HTR-8/SVneo (cell line): ENCODE data around the gene MRPS22.

Experiments
- DNase-seq: peaks from one replicate; pipeline ENCODE4 v3.0.0; 2011; ENCODE audit warnings: low spot score, mixed read lengths; ENCODE audit not compliant: insufficient read length
- FAIRE-seq: peaks from 2 replicates; lab custom pipeline; 2011; peaks lifted over from hg19 to GRCh38; lab: Jason Lieb, UNC

Gene MRPS22

DNA sequence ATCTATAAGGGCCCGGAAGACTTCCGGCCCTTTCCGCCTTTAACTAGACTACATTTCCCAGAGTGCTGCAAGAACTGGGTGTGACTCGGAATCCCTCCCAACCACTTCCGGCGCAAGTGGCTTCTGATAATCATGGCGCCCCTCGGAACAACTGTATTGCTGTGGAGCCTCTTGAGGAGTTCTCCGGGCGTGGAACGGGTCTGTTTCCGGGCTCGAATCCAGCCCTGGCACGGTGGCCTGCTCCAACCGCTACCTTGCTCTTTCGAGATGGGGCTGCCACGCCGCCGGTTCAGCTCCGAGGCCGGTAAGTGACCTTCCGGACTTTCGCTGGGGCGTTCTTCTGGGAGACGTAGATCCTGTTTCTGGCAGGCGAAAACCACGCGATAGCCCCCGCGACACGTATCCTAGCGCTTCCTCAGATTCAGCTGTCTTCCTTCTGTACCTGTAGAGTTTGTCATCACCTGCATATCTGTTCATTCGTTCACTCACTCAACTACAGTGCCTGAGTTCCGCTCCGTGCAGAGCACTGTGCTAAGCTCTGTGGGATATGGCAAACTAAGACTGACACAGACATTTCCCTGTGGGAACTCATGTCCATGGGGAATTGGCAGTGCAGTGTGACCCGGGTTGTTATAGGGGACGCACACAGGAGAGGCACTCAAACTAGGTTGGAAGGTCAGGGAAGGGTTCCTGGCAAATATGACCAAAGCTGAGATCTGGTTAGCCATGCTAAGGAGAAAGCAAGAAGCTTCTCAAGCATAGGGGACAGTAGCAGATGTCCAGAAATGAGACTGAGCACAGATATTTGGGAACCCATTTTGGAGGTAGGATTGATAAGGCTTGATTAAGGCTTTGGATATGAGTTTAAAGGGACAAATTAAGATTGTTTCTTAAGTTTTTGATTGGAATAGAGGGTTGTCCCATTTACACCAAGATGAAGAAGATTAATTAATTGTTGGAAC is at the start of gene MRPS22:
Gene MRPS22, plus strand, starts transcription at position 126 of the 962 bp plus-strand sequence. Its CDS starts 7 bp downstream, at position 133.
- DNase-seq (peak; percentile 88), FAIRE-seq (no peak)

GRCh38 chr3:139295040-139295439 is 48.8 kb upstream of the MRPS22 start:
- no peak for FAIRE-seq

DNA sequence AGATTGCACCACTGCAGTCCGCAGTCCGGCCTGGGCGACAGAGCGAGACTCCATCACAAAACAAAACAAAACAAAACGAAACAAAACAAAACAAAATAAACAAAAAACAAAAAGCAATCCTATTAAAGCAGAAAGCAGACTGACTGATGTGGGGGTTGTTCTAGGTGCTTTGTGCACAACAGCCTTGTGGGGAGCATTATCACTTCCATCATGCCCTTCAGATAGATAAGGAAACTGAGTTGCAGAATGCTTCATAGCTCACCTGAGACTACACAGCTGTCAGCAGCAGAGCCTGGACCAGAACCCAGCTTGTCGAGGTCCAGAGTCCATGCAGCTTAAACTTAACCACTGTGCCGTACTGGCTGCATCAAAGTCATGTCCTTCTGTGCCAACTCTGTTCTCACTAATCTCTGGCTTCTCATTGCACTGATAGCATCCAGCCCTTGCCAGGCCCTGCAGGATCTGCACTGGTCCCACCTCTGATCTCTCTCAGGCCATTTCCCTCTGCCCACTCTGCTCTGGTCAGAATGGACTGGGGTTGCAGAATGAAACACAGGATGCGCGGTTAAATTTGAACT is 47.6 kb upstream of the MRPS22 start:
- DNase-seq: no peak
- no peak for FAIRE-seq

More at GRCh38 chr3:139295040-139295439, 48.8 kb upstream of the MRPS22 start:
- no peak for DNase-seq

GRCh38 chr3:139297588-139298311 is 46.1 kb upstream of the MRPS22 start:
- no peak for FAIRE-seq
- DNase-seq: no peak

DNA sequence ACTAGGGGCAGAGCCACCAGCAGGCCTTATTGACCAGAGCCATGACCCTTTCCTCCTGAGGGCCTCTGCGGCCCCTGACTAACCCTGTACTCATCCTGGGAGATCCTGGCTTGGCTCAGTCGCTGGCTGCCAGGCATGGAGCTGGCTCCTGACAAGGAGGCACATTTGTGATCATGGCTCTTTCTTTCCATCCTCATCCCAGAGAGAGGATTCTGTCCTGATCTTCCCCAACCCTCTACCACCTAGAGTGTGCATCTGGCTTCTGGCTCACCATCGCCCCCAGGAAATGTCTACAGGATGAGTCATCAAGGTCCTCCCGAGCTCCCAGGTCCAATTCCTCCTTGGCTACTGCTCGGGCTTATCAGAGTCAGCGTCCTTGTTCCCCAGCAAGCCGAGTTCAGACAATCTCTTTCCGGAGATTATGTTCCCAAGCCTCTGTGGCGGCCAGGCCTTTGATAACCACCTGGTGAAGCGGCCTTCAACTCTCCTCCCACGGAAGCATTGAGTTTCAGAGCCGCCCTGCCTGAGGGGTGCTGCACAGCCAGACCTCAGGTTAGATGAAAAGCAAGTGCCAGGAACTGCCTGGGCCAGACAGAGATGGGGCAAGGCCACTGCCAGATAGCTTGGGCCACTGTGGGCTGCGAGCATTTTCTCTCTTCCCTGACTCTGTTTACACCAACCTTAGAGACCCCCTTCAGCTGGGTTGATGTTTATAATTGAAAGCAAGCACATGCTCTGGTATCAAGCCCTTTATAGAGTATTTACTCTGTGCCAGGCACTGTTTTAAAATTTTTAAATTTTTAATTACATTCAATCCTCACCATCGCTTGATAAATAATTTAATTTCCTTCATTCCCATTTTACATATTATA is 44.3 kb upstream of the MRPS22 start:
- peak; percentile 80 for DNase-seq
- peak; percentile 20 for FAIRE-seq

GRCh38 chr3:139300416-139300815 is 43.4 kb upstream of the MRPS22 start:
- FAIRE-seq (no peak), DNase-seq (no peak)

DNA sequence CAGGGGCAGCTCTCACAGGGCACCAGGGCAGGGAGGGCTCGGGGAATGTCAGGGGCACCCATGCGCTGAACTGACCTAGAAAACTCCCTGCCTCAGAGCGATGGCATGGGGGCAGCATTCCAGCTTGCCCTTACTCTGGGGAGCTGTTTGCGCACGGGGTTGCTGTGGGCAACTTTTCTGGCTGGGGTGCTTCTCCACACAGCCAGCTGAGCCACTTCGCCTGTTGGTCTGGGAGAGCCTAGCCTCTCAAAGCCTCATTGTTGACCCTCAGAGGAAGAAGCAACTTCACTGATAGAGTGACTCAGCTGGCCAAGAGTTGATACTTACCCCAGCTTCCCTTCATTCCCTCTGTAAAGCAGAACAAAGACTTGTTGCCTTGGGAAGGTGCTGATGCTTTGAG is 42.6 kb upstream of the MRPS22 start:
- DNase-seq: no peak
- FAIRE-seq: no peak

GRCh38 chr3:139301654-139302053 is 42.2 kb upstream of the MRPS22 start:
- DNase-seq (no peak), FAIRE-seq (no peak)

- FAIRE-seq (peak; percentile 96), DNase-seq (peak; percentile 94)
These were observed 41.6 kb upstream of the MRPS22 start for GRCh38 chr3:139302084-139302800.

GRCh38 chr3:139302801-139303113 is 41.1 kb upstream of the MRPS22 start:
- FAIRE-seq (no peak), DNase-seq (no peak)

DNA sequence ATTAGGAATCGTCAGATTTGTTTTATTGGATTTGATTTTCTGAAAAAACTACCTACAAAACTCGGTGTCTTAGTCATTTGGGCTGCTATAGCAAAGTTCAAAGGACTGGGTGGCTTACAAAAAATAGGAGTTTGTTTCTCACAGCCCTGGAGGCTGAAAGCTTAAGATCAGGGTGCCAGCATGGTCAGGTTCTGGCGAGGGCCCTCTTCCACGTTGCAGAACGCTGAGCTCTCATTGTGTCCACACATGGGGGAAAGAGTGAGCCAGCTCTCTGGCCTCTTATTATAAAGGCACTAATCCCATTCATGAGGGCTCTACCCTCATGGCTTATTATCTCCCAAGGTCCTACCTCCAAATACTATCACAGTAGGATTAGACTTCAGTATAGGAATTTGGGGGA is 40.6 kb upstream of the MRPS22 start:
- DNase-seq (no peak), FAIRE-seq (no peak)

- no peak for DNase-seq
- FAIRE-seq: no peak
These were observed 39.4 kb upstream of the MRPS22 start for GRCh38 chr3:139304383-139304782.

- no peak for DNase-seq
- FAIRE-seq: no peak
These were observed 37.7 kb upstream of the MRPS22 start for GRCh38 chr3:139306078-139306477.

- DNase-seq (no peak), FAIRE-seq (no peak)
These were observed 36.7 kb upstream of the MRPS22 start for GRCh38 chr3:139307072-139307491.

GRCh38 chr3:139307601-139308555 is 35.9 kb upstream of the MRPS22 start:
- DNase-seq (no peak), FAIRE-seq (peak; percentile 26)

GRCh38 chr3:139308560-139308959 is 35.3 kb upstream of the MRPS22 start:
- no peak for FAIRE-seq
- DNase-seq: no peak

DNA sequence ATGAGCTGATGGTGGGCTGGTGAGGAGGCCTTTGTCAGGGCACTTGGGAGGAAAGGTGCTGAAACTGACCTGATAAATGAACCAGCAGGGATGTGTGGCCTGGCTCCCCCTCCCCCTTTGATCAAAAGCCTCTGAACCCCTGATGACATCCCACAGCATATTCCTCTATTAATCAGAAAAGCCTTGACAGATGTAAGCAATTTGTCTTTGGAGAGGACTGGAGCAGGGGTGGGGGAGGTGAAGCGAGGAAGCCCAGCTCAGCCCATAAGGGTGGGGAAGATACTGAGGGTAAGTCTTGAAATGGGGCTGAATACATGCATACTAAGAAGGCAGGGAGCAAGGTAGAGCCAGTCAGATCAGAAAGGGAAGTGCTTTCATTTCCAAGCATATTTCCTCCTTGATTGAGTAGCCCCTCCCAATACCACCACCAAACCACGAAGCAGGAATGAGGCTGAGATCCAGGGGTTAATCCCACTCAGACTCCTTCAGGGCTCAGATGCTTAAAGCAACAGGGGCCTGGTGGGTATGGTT is 34.7 kb upstream of the MRPS22 start:
- no peak for FAIRE-seq

DNA sequence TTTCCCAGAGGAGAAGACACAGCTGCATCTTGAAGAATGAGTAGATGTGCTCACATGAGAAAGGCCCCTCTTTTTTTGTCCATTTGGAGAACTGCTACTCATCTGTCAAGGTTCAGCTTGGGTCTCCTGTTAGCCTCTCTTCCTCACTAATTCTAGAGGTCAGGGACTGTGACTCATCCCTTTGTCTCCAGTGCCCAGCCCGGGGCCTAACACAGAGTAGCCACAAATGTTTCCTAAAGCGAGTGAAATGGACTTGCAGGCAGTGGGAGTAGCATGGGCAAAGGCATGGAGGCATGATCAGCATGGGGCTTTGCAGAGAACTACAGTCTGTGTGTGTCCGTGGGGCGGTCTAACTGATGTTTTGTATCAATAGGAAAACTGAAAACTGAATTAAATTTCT is 33.9 kb upstream of the MRPS22 start:
- FAIRE-seq: no peak
- DNase-seq: no peak

More for the DNA sequence above, 34.7 kb upstream of the MRPS22 start:
- DNase-seq: no peak
